ENCODE data around the gene CEP128.

Gene CEP128

DNA sequence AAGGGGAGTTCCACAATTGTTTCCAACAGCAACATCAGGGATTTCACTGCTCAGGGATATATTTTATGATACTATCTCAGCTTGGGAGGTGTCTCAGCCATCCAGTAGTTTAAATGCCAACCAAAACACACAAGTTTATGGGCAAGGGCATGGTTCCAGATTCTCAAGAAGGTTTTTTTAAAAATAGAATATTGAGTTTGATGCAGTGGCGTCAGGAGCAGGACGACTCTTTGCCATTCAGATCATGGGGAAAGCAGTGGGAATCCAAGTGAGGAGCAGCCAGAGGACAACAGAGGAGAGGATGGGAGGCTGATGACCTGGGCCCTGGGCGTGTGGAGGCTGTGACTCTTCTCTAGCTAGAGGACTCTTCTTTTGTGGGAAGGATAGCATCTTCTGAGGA lies 39.6 kb upstream of the CEP128 start:
- H3K4me3 ChIP-seq (ENCODE audit: low read depth, low read length): no peak overlapping the region
- TF ChIP-seq, protein P1, sequence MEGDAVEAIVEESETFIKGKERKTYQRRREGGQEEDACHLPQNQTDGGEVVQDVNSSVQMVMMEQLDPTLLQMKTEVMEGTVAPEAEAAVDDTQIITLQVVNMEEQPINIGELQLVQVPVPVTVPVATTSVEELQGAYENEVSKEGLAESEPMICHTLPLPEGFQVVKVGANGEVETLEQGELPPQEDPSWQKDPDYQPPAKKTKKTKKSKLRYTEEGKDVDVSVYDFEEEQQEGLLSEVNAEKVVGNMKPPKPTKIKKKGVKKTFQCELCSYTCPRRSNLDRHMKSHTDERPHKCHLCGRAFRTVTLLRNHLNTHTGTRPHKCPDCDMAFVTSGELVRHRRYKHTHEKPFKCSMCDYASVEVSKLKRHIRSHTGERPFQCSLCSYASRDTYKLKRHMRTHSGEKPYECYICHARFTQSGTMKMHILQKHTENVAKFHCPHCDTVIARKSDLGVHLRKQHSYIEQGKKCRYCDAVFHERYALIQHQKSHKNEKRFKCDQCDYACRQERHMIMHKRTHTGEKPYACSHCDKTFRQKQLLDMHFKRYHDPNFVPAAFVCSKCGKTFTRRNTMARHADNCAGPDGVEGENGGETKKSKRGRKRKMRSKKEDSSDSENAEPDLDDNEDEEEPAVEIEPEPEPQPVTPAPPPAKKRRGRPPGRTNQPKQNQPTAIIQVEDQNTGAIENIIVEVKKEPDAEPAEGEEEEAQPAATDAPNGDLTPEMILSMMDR (conservative IDR thresholded peaks at IDR 0.05; ENCODE audit: low read depth, low read length): no peak
- DNase-seq (ENCODE audit: low read depth): no peak

DNA sequence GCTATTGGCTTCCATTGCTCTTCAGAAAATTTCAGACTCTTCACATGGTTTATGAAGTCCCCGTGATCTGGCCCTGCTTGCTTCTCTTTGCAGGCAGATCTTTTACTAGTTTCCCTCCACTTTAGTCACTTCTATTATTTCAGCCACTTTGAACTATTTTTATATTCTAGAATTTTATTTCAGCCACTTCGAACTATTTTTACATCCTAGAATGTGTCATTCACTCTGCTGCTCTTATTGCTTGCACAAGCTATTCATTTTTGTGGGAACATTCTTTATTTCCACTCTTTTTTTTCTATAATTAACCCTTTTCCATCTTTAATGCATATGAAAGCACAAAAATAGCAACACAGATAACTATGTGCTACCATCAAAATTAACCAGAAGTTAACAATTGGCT lies 38.4 kb upstream of the CEP128 start:
- TF ChIP-seq, protein P1 (conservative IDR thresholded peaks at IDR 0.05; ENCODE audit: low read depth, low read length): no peak
- DNase-seq (ENCODE audit: low read depth): no peak
- H3K4me3 ChIP-seq (ENCODE audit: low read depth, low read length): no peak overlapping the region

DNA sequence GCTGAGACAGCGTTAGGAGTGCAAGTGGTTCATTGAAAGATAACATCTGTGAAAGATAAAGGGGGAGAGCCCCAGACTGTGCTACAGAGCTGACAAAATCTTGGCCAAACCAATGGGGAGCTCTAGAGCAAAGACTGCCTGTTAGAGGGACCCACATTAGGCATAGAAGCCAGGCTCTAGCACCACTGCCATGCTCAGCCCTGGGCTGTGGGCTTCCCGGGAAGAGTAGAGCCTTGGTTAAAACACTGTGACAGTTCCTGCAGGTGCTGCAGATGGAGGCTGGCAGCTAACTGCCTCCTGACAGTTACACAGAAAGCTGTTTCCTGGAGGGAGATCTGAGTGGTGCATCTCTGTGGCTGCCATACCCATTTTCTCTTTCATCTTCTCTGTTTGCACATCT lies 36.9 kb upstream of the CEP128 start:
- TF ChIP-seq, protein P1 (conservative IDR thresholded peaks at IDR 0.05; ENCODE audit: low read depth, low read length): no peak
- H3K4me3 ChIP-seq (ENCODE audit: low read depth, low read length): no peak overlapping the region
- DNase-seq (ENCODE audit: low read depth): no peak

- H3K4me3 ChIP-seq (ENCODE audit: low read depth, low read length): no peak overlapping the region
- DNase-seq (ENCODE audit: low read depth): no peak
- TF ChIP-seq, protein P1 (conservative IDR thresholded peaks at IDR 0.05; ENCODE audit: low read depth, low read length): peak; percentile 22
These were observed 35.7 kb upstream of the CEP128 start for GRCh38 chr14:80977221-80977620.

- DNase-seq (ENCODE audit: low read depth): no peak
- no peak overlapping the region for H3K4me3 ChIP-seq (ENCODE audit: low read depth, low read length)
- TF ChIP-seq, protein P1 (conservative IDR thresholded peaks at IDR 0.05; ENCODE audit: low read depth, low read length): no peak
These were observed 33.1 kb upstream of the CEP128 start for GRCh38 chr14:80974679-80975078.

DNA sequence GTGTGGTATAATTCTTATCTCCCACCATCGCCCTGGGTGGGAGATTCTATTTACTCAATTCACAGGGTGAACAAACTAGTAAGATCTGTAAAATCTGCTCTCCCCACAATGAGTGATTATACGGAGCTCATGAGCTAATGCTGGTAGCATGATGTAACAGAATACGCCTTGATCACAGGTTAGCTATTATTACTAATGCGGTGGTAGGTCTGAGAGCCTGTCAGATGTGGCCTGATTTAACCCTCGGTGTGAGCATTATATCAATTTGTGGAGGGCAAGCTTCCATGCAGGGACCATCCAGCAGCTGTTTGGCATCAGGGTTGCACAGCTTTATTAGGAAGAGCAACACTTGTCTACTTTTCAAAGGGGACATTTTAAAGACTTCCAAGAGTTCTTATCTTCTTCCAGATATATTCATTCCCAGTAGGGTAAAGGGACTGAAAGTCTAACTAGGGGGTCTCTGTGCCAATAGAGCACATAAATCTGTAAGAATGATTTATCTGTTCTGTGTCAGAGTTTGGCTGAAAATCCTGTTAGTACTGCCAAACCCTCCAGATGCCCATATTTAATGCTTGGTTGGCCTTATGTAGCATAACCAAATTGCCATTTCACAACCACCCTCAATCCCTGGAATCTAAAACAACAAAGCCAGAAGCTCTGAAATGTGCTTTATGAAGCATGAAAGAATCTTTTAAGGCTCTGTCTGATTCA lies 32.5 kb upstream of the CEP128 start:
- peak; percentile 12 for DNase-seq (ENCODE audit: low read depth)
- TF ChIP-seq, protein P1 (conservative IDR thresholded peaks at IDR 0.05; ENCODE audit: low read depth, low read length): no peak
- no peak overlapping the region for H3K4me3 ChIP-seq (ENCODE audit: low read depth, low read length)

DNA sequence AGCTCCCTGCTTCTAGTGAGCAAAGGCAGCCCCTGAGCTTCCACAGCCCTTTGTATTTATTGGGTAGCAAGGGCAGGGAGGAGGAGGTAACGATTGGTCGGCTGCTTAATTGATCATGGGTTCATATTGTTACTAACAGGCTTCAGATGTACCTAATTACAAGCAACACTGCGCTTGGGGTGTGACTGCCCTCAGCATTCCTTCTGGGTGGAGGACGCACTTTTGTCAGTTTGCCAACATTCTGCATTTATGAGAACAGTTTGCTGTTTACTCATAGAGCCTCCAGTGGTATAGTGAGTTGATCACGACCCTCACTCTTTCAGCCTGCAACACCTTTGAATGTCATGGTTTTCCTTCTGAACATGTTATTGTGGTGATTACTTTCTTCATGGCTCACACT lies 23.5 kb upstream of the CEP128 start:
- TF ChIP-seq, protein P1 (conservative IDR thresholded peaks at IDR 0.05; ENCODE audit: low read depth, low read length): no peak
- no peak overlapping the region for H3K4me3 ChIP-seq (ENCODE audit: low read depth, low read length)
- peak; percentile 14 for DNase-seq (ENCODE audit: low read depth)
